ENCODE results near the gene SFRP2. TPM values are rescaled to one million over a fixed set of nuclear protein-coding genes. Genes with fewer than 3 reads are reported as not detected.

SFRP2 gene
- total and polyA plus RNA-seq, 2 experiments from 2014 or later, result 0.30 to 5.0 TPM

GRCh38 chr4:153787061-153787560 lies 1.8 kb downstream of the SFRP2 start:
- H3K36me3 ChIP-seq, result no peaks in the 10 kb centered on the region
- H3K9me3 ChIP-seq (ENCODE audit: low read depth), result no peaks in the 10 kb centered on the region
- no peak for TF ChIP-seq CTCF (IDR thresholded peaks at IDR 0.05; ENCODE audit: low read depth, low read length)
- H3K27ac ChIP-seq, result no peak overlapping the region
- no peak for DNase-seq (ENCODE audit: low read depth in 1 of 2, low spot score in 1 of 2)
- peaks cover 59% of the 10 kb centered on the region for H3K27me3 ChIP-seq
- H3K4me3 ChIP-seq, result no peak overlapping the region
- no peaks in the 10 kb centered on the region for H3K4me1 ChIP-seq (ENCODE audit: low read depth)

- H3K27ac ChIP-seq, result no peak overlapping the region
- H3K36me3 ChIP-seq, result no peaks in the 10 kb centered on the region
- peaks cover 49% of the 10 kb centered on the region for H3K27me3 ChIP-seq
- no peak overlapping the region for H3K4me3 ChIP-seq
- H3K4me1 ChIP-seq (ENCODE audit: low read depth), result no peaks in the 10 kb centered on the region
- TF ChIP-seq CTCF (IDR thresholded peaks at IDR 0.05; ENCODE audit: low read depth, low read length), result peak; percentile 45
- H3K9me3 ChIP-seq (ENCODE audit: low read depth), result no peaks in the 10 kb centered on the region
- peak; percentile 30 to 39 for DNase-seq (ENCODE audit: low read depth in 1 of 2, low spot score in 1 of 2)
Measured at GRCh38 chr4:153785910-153786721, 2.8 kb downstream of the SFRP2 start.

GRCh38 chr4:153784166-153784699 lies 4.7 kb downstream of the SFRP2 start:
- no peak for DNase-seq (ENCODE audit: low read depth in 1 of 2, low spot score in 1 of 2)
- H3K36me3 ChIP-seq, result no peaks in the 10 kb centered on the region
- no peak overlapping the region for H3K4me3 ChIP-seq
- no peak for TF ChIP-seq CTCF (IDR thresholded peaks at IDR 0.05; ENCODE audit: low read depth, low read length)
- peaks cover 30% of the 10 kb centered on the region for H3K27me3 ChIP-seq
- H3K27ac ChIP-seq, result no peak overlapping the region
- H3K4me1 ChIP-seq (ENCODE audit: low read depth), result no peaks in the 10 kb centered on the region
- no peaks in the 10 kb centered on the region for H3K9me3 ChIP-seq (ENCODE audit: low read depth)

- Histone ChIP-seq H3K4me1 (ENCODE audit: low read depth) (no peaks in the 10 kb centered on the region), H3K27ac (no peak overlapping the region), H3K27me3 (peaks cover 13% of the 10 kb centered on the region), H3K36me3 (no peaks in the 10 kb centered on the region), H3K9me3 (ENCODE audit: low read depth) (no peaks in the 10 kb centered on the region), H3K4me3 (no peak overlapping the region)
- no peak for DNase-seq (ENCODE audit: low read depth in 1 of 2, low spot score in 1 of 2)
- no peak for TF ChIP-seq CTCF (IDR thresholded peaks at IDR 0.05; ENCODE audit: low read depth, low read length)
Measured at GRCh38 chr4:153782581-153782980, 6.3 kb downstream of the SFRP2 start.

GRCh38 chr4:153781717-153782416 lies 7.0 kb downstream of the SFRP2 start:
- Histone ChIP-seq H3K27ac (no peak overlapping the region), H3K36me3 (no peaks in the 10 kb centered on the region), H3K27me3 (peaks cover 6% of the 10 kb centered on the region), H3K9me3 (ENCODE audit: low read depth) (no peaks in the 10 kb centered on the region), H3K4me3 (no peak overlapping the region), H3K4me1 (ENCODE audit: low read depth) (no peaks in the 10 kb centered on the region)
- DNase-seq (ENCODE audit: low read depth in 1 of 2, low spot score in 1 of 2), result no peak
- TF ChIP-seq CTCF (IDR thresholded peaks at IDR 0.05; ENCODE audit: low read depth, low read length), result no peak
